ENCODE measurements around the gene SETD6. TPM values are rescaled to one million over a fixed set of nuclear protein-coding genes. Genes with fewer than 3 reads are reported as not detected.

The SETD6 gene
- total RNA-seq, 4 donors from 2014 or later: 18.2 to 27.5 (median 22.0) TPM

GRCh38 chr16:58481931-58482330, 33.4 kb upstream of the SETD6 start:
- Histone ChIP-seq H3K4me1 (peaks cover 3 to 45% (median 5%) of the 10 kb centered on the region in 4 donors), H3K27ac (replicated peaks in 1 of 4) (no peak overlapping the region), H3K27me3 (no peaks in the 10 kb centered on the region), H3K36me3 (no peaks in the 10 kb centered on the region), H3K9me3 (no peaks in the 10 kb centered on the region), H3K4me3 (no peak overlapping the region)
- no peak for DNase-seq (ENCODE audit: extremely low spot score)
- intact Hi-C loops (cut with DNase I): no loop called here
- no peak for TF ChIP-seq EP300 (IDR thresholded peaks at IDR 0.05)
- TF ChIP-seq CTCF (IDR thresholded peaks at IDR 0.05): no peak
- TF ChIP-seq POLR2AphosphoS5 (IDR thresholded peaks at IDR 0.05): no peak
- TF ChIP-seq POLR2A (IDR thresholded peaks at IDR 0.05; ENCODE audit: low read depth): no peak
- 81% methylated on average over 5 of the region's 8 CpGs for WGBS

GRCh38 chr16:58485184-58485887, 30.0 kb upstream of the SETD6 start:
- intact Hi-C loops (cut with DNase I): loop anchor here (5.0 kb wide), 1 partner anchor 463 kb away; no protein-coding TSS in a partner anchor
- Histone ChIP-seq H3K4me1 (peaks cover 10 to 40% (median 14%) of the 10 kb centered on the region in 4 donors), H3K36me3 (peaks cover 0 to 8% (median 0%) of the 10 kb centered on the region in 4 donors), H3K27me3 (no peaks in the 10 kb centered on the region), H3K27ac (replicated peaks in 1 of 4) (no peak overlapping the region), H3K4me3 (no peak overlapping the region), H3K9me3 (no peaks in the 10 kb centered on the region)
- WGBS: 64% methylated on average over 11 of the region's 11 CpGs
- DNase-seq (ENCODE audit: extremely low spot score): no peak
- TF ChIP-seq CTCF (IDR thresholded peaks at IDR 0.05): no peak
- no peak for TF ChIP-seq POLR2A (IDR thresholded peaks at IDR 0.05; ENCODE audit: low read depth)
- no peak for TF ChIP-seq EP300 (IDR thresholded peaks at IDR 0.05)
- no peak for TF ChIP-seq POLR2AphosphoS5 (IDR thresholded peaks at IDR 0.05)

- 48% methylated on average over 10 of the region's 43 CpGs for WGBS
- Histone ChIP-seq H3K27me3 (no peaks in the 10 kb centered on the region), H3K36me3 (peaks cover 0 to 10% (median 0%) of the 10 kb centered on the region in 4 donors), H3K27ac (replicated peaks in 1 of 4) (no peak overlapping the region), H3K9me3 (no peaks in the 10 kb centered on the region), H3K4me1 (peaks cover 10 to 32% (median 14%) of the 10 kb centered on the region in 4 donors), H3K4me3 (peak overlapping the region; percentile 31 to 45 (median 36))
- DNase-seq (ENCODE audit: extremely low spot score): no peak
- TF ChIP-seq POLR2AphosphoS5 (IDR thresholded peaks at IDR 0.05) (peak in 1 of 2 donors; percentile 34), CTCF (IDR thresholded peaks at IDR 0.05) (peak in 2 of 3 experiments; percentile 85 to 93), POLR2A (IDR thresholded peaks at IDR 0.05; ENCODE audit: low read depth) (no peak)
- intact Hi-C loops (cut with DNase I): loop anchor here (1.0 to 5.0 kb wide), 2 partner anchors 151 to 465 kb away; no protein-coding TSS in a partner anchor
Measured at GRCh38 chr16:58487566-58488351, 27.6 kb upstream of the SETD6 start.

- Histone ChIP-seq H3K9me3 (no peaks in the 10 kb centered on the region), H3K4me3 (no peak overlapping the region), H3K4me1 (peaks cover 10 to 35% (median 14%) of the 10 kb centered on the region in 4 donors), H3K27me3 (no peaks in the 10 kb centered on the region), H3K27ac (replicated peaks in 1 of 4) (no peak overlapping the region), H3K36me3 (peaks cover 0 to 17% (median 0%) of the 10 kb centered on the region in 4 donors)
- TF ChIP-seq POLR2AphosphoS5 (IDR thresholded peaks at IDR 0.05) (no peak), POLR2A (IDR thresholded peaks at IDR 0.05; ENCODE audit: low read depth) (no peak), EP300 (IDR thresholded peaks at IDR 0.05) (no peak), CTCF (IDR thresholded peaks at IDR 0.05) (no peak)
- no peak for DNase-seq (ENCODE audit: extremely low spot score)
- intact Hi-C loops (cut with DNase I): loop anchor here (1.0 to 5.0 kb wide), 2 partner anchors 152 to 466 kb away; no protein-coding TSS in a partner anchor
- no CpG with 5 or more reads among the region's 3 CpGs for WGBS
Measured at GRCh38 chr16:58488531-58488930, 26.8 kb upstream of the SETD6 start.

All from esophagus muscularis mucosa (tissue), 4 donors.